HepG2 (cell line): ENCODE results near the gene PTPRC. TPM values are rescaled to one million over a fixed set of nuclear protein-coding genes. Genes with fewer than 3 reads are reported as not detected.

ENCODE experiments used
- ATAC-seq: fragments of 200-7000 bp; cut with Tn5 transposase; 3 replicates; pipeline ENCODE4 v1.9.1; 2020; ENCODE audit warnings: mild to moderate bottlenecking, moderate library complexity
- BruUV-seq: library from RNA; stranded (reverse); fragments of 400-500 nt; replicated peaks from 2 replicates; lab custom pipeline; 2021; lab: Mats Ljungman, UMichigan
- CTCF ChIA-PET: fragments of 300-600 bp; formaldehyde crosslinking; extraction: SDS; loops from one replicate; lab custom pipeline; 2021; ENCODE audit warnings: low total read pairs, inconsistent platforms, low intra/inter-chr PET ratio; lab: Yijun Ruan, JAX
- POLR2A ChIA-PET: fragments of 350-600 bp; sonication (Branson Sonifier 250); formaldehyde crosslinking; loops from one replicate; lab custom pipeline; 2020; ENCODE audit warnings: antibody characterized with exemption, inconsistent platforms; lab: Yijun Ruan, JAX
- DNase-seq: peaks from one replicate; pipeline ENCODE4 v3.0.0-alpha.2; 2015; ENCODE audit warnings: low spot score
- FAIRE-seq: peaks from 3 replicates; lab custom pipeline; 2011; peaks lifted over from hg19 to GRCh38; lab: Jason Lieb, UNC
- H2AFZ ChIP-seq: one replicate; pipeline ENCODE4 v1.6.1; 2011; ENCODE audit warnings: low read length, inconsistent platforms
- H3K27ac ChIP-seq: fragments of 300-600 bp; 3 replicates; pipeline ENCODE4 v1.8.0; 2011; ENCODE audit warnings: mixed run types, mild to moderate bottlenecking, mixed read lengths, low read length, inconsistent platforms; ENCODE audit not compliant: insufficient read depth; ENCODE audit errors: extremely low read length
- H3K27me3 ChIP-seq, 2 experiments: fragments of 200-600 bp in 1 of 2; 2 replicates in 1 of 2; 3 replicates in 1 of 2; pipeline versions ENCODE4 v1.6.0 to v1.8.0; 2011; ENCODE audit warnings: low read length in 2 of 2, mild to moderate bottlenecking in 2 of 2, moderate library complexity in 2 of 2, inconsistent platforms in 1 of 2; ENCODE audit not compliant: insufficient read depth in 2 of 2, control insufficient read depth in 1 of 2
- H3K36me3 ChIP-seq, 2 experiments: fragments of 200-600 bp in 1 of 2; replicated peaks in 1 of 2; 2 replicates in 1 of 2; 3 replicates in 1 of 2; pipeline versions ENCODE4 v1.5.1 to v1.8.0; 2011; ENCODE audit warnings: low read length in 2 of 2, inconsistent platforms in 1 of 2; ENCODE audit not compliant: insufficient read depth in 2 of 2, control insufficient read depth in 1 of 2
- H3K4me1 ChIP-seq: 2 replicates; pipeline ENCODE4 v1.5.1; 2012; ENCODE audit warnings: low read length, inconsistent platforms; ENCODE audit not compliant: insufficient read depth
- H3K4me2 ChIP-seq: 2 replicates; pipeline ENCODE4 v1.6.0; 2011; ENCODE audit warnings: low read depth, low read length, inconsistent platforms
- H3K4me3 ChIP-seq, 3 experiments: fragments of 200-600 bp in 1 of 3; sonication (generic), shearing (Covaris generic) in 1 of 3; replicated peaks in 1 of 3; 2 replicates each; pipeline ENCODE4 v1.5.1; 2011 to 2016; ENCODE audit warnings: low read length in 3 of 3, inconsistent platforms in 2 of 3, low read depth in 2 of 3, mild to moderate bottlenecking in 2 of 3, control low read depth in 1 of 3, mixed read lengths in 1 of 3; ENCODE audit not compliant: insufficient read depth in 1 of 3
- H3K79me2 ChIP-seq: one replicate; pipeline ENCODE4 v1.6.1; 2011; ENCODE audit warnings: low read length, inconsistent platforms; ENCODE audit not compliant: insufficient read depth
- H3K9ac ChIP-seq: 2 replicates; pipeline ENCODE4 v1.6.0; 2011; ENCODE audit warnings: mild to moderate bottlenecking, low read depth, low read length, inconsistent platforms; ENCODE audit not compliant: insufficient read depth
- H3K9me3 ChIP-seq: 2 replicates; pipeline ENCODE4 v1.5.1; 2012; ENCODE audit warnings: mild to moderate bottlenecking, low read length
- H4K20me1 ChIP-seq: 2 replicates; pipeline ENCODE4 v1.6.0; 2011; ENCODE audit warnings: inconsistent platforms, mild to moderate bottlenecking, low read length, moderate library complexity; ENCODE audit not compliant: insufficient read depth
- CSRNP2 ChIP-seq: sonication (generic); formaldehyde crosslinking; conservative IDR thresholded peaks from 2 replicates; pipeline ENCODE4 v1.8.0; 2022; ENCODE audit warnings: low read depth, missing genetic modification reagents
- E2F2 ChIP-seq: sonication (generic); formaldehyde crosslinking; IDR thresholded peaks from 2 replicates; pipeline ENCODE4 v1.4.0; 2020; ENCODE audit warnings: missing genetic modification reagents, borderline replicate concordance
- MXD4 ChIP-seq: IDR thresholded peaks from 2 replicates; pipeline ENCODE4 v1.6.1; 2016; ENCODE audit warnings: mild to moderate bottlenecking, missing biosample characterization, missing genetic modification reagents
- SNAPC4 ChIP-seq: sonication (generic); formaldehyde crosslinking; IDR thresholded peaks from 2 replicates; pipeline ENCODE4 v1.4.0; 2020; ENCODE audit warnings: mild to moderate bottlenecking, missing genetic modification reagents
- YY1 ChIP-seq: IDR thresholded peaks from 2 replicates; pipeline ENCODE4 v1.6.1; 2011; ENCODE audit warnings: low read length, low read depth, moderate library complexity, mild to moderate bottlenecking; ENCODE audit not compliant: insufficient read depth, insufficient replicate concordance
- ZBTB20 ChIP-seq: sonication (generic); formaldehyde crosslinking; IDR thresholded peaks from 2 replicates; pipeline ENCODE4 v1.8.1; 2023; ENCODE audit warnings: missing genetic modification reagents, low read depth, mild to moderate bottlenecking, borderline replicate concordance
- ZBTB33 ChIP-seq: sonication (generic); formaldehyde crosslinking; IDR thresholded peaks from 2 replicates; pipeline ENCODE4 v1.4.0; 2020; ENCODE audit warnings: missing genetic modification reagents
- ZNF687 ChIP-seq: sonication (generic); formaldehyde crosslinking; IDR thresholded peaks from 2 replicates; pipeline ENCODE4 v1.5.1; 2020; ENCODE audit warnings: mild to moderate bottlenecking, missing genetic modification reagents, moderate library complexity
- ZNF841 ChIP-seq: sonication (generic); formaldehyde crosslinking; IDR thresholded peaks from 2 replicates; pipeline ENCODE4 v1.8.1; 2023; ENCODE audit warnings: missing genetic modification reagents, borderline replicate concordance
- ZNF891 ChIP-seq: sonication (generic); formaldehyde crosslinking; IDR thresholded peaks from 2 replicates; pipeline ENCODE4 v1.5.0; 2020; ENCODE audit warnings: mild to moderate bottlenecking, missing genetic modification reagents
- WGBS: methylation state at CpG from one replicate; pipeline ENCODE4 v1.1.6; 2017; ENCODE audit warnings: low lambda C conversion rate; 5-methylcytosine and 5-hydroxymethylcytosine counted together
- in situ Hi-C: cut with HindIII; loops from 2 replicates; pipeline ENCODE4 v1.10.0; 2017; ENCODE audit warnings: low pct_unique_long_range_greater_than_20kb; ENCODE audit not compliant: extremely low pct_ligation_motif_present
- intact Hi-C: fragments of 100-400 bp; cut with micrococcal nuclease; formaldehyde crosslinking; loops from one replicate; pipeline ENCODE4 v1.10.0; 2022; ENCODE audit not compliant: unreplicated experiment
- polyA plus RNA-seq, 8 experiments: library from polyadenylated mRNA; depleted of rRNA in 3 of 8; stranded (reverse) in 7 of 8; unstranded in 1 of 8; fragments of >200 nt; fragmentation: Illumina TruSeq in 4 of 8; extraction: Trizol in 4 of 8; gene quantifications; 2 replicates each; pipeline versions ENCODE4 v1.2.1 to v1.2.3, GENCODE V29; 2011 to 2016; ENCODE audit warnings: low read depth in 4 of 8, missing spikeins in 1 of 8, mixed read lengths in 1 of 8; ENCODE audit not compliant: insufficient read depth in 1 of 8
- total RNA-seq, 5 experiments: library from RNA; depleted of rRNA; stranded (reverse); fragments of >200 nt; fragmentation: Illumina TruSeq; extraction: Trizol; gene quantifications; 2 replicates each; pipeline ENCODE4 v1.2.3, GENCODE V29; 2016; ENCODE audit warnings: low read depth in 1 of 5

Gene PTPRC
- total and polyA plus RNA-seq, 2 of the 13 experiments (the other 11 are each of a cell fraction or from before 2014, with no cell fraction given) = not detected

- ChIA-PET POLR2A (no interaction called here), CTCF (no interaction called here)
- H4K20me1 ChIP-seq = no peaks in the 10 kb centered on the region
- intact Hi-C loops (no loop called here), in situ Hi-C loops (no loop called here)
- H3K36me3 ChIP-seq = no peaks in the 10 kb centered on the region
- no peak overlapping the region for H3K4me2 ChIP-seq
- H3K4me3 ChIP-seq = no peak overlapping the region
- no peak for FAIRE-seq
- ATAC-seq = no peak
- WGBS = 3% methylated on average over 1 of the region's 1 CpG
- no peaks in the 10 kb centered on the region for H3K4me1 ChIP-seq
- no peaks in the 10 kb centered on the region for H3K79me2 ChIP-seq
- no peak overlapping the region for H2AFZ ChIP-seq
- H3K9ac ChIP-seq = no peak overlapping the region
- H3K27me3 ChIP-seq = no peaks in the 10 kb centered on the region
- H3K9me3 ChIP-seq = no peaks in the 10 kb centered on the region
- BruUV-seq = no TSS peak
- no peak overlapping the region for H3K27ac ChIP-seq
- DNase-seq = no peak
- TF ChIP-seq ZNF687 (CRISPR knock-in tag) (no peak), ZNF841 (CRISPR knock-in tag) (no peak), CSRNP2 (CRISPR knock-in tag) (no peak), ZBTB33 (CRISPR knock-in tag) (no peak), YY1 (no peak), ZNF891 (CRISPR knock-in tag) (no peak), ZBTB20 (no peak), E2F2 (CRISPR knock-in tag) (no peak), MXD4 (CRISPR knock-in tag) (no peak), SNAPC4 (no peak)
Measured at GRCh38 chr1:198671136-198671535, 32.3 kb downstream of the PTPRC start.
